Stimulated activated CD8-positive, alpha-beta memory T cell treated with anti-CD3 and anti-CD28 coated beads, Interleukin-7, amount 100 ng/mL, for 1 hour (primary cell): ENCODE results near the gene HNRNPK.

Experiments
- DNase-seq, 2 donors: peaks; one replicate each; pipeline ENCODE4 v3.0.0-alpha.2; 2020; ENCODE audit warnings: low read depth in 2 of 2

HNRNPK gene

DNA sequence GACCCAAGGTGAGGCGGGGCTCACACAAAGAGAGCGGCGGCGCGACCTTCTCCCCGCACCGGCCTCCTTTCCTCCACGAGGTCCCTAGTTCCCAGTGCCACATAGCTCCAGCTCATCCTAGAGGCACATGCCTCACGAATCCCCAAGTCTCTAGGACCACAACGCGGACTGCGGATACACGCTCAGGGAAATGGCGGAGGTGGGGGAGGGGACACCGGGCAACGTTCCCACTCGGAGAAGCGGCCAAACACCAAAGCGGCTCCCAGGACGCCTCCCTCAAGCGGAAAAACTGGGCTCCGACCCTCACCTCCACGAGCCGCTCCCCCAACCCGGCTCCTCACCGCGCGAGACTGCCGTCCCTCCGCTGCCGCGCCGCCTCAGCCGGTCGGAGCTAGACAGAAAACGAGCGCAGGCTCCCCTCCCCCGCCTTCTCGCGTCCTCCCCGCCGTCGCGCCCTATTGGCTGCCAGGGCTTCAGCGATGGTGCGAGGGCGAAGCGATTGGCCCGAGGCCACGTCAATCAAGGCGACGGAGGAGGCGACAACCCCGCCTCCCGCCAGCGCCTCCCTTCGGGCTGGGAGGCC lies at the start of gene HNRNPK:
Gene HNRNPK, minus strand, starts transcription at position 404 of the 583 bp plus-strand sequence. CDS start 1,963 bp downstream, outside the sequence.
- peak; percentile 98 to 99 for DNase-seq

DNA sequence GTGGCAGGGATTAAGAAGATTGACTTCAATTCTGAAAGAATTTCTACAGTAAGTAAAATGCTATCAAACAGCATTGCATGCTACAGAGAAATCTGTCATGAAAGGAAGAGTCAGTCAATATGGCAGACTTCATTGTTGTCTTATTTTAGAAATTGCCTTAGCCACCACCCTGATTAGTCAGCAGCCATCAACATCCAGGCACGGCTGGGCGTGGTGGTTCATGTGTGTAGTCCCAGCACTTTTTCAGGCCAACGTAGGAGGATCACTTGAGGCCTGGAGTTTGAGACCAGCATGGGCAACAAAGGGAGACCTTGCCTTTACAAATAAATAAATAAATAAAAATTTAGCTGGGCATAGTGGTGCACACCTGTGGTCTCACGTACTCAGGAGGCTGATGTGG lies 47.2 kb upstream of the HNRNPK start:
- DNase-seq, result no peak

DNA sequence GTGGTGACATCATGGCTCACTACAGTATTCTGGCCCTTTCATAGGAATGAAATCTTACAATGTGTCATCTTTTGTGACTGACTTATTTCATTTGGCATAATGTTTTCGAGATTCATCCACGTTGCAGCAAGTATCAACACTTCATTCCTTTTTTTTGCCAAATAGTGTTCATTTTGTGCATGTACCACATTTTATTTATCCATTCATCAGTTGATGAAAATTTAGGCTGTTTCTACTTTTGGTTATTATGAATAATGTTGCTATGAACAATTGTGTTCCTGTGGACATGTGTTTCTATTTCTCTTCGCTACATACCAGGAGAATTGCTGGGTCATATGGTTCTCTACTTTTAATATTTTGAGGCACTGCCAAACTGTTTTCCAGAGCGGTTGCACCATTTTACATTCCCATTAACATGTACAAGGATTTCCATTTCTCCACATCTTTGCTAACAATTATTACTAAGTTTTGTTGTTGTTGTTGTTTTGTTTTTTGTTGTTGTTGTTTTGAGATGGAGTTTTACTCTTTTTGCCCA lies 44.1 kb upstream of the HNRNPK start:
- no peak for DNase-seq

DNA sequence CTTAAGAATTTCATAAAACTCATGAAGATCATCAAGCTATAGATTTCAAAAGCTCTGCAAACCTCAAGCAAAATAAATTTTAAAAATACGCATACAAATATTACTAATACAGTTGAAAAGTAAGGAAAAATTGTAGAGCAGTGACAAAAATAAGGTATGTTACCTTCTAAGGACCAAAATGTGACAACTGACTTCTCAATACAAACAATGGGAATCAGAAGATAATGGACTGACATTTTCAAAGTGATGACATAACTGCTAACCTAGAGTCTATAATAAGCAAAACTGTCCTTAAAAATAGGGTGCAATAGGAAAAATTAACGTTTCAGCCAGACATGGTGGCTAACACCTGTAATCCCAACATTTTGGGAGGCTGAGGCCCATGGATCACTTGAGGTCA lies 27.6 kb upstream of the HNRNPK start:
- DNase-seq, result no peak

DNA sequence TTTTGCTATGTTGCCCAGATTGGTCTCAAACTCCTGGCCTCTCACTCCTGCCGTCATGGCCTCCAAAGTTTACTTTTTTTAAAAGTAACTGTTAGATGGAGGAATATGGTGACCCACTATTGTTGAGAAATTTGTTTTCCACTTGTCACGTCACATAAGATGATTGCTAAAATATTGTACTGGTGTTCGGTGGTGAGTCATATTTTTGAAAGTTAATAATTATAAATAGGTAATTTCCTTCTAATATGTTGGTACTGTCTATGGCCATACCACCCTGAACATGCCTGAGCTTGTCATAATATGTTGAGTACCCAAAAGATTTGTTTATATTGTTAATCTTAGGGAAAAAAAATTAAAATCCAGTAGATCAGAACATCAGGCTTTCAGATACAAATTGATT lies 23.2 kb upstream of the HNRNPK start:
- DNase-seq, result no peak

DNA sequence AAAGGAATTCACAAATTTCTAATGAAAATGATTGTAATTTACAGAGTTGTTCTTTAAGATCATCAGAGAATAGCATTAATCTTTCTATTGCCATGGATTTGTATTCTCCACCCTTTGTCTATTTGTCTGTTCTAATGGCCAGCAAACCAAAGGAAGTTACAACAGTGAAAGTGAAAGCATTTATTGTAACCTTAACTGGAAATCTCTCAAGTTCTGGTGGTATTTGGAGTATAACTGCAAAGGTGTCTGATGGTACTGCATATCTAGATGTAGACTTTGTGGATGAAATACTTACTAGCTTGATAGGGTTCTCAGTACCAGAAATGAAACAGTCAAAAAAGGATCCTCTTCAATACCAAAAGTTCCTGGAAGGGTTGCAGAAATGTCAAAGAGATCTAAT lies 22.3 kb upstream of the HNRNPK start:
- DNase-seq, result no peak

DNA sequence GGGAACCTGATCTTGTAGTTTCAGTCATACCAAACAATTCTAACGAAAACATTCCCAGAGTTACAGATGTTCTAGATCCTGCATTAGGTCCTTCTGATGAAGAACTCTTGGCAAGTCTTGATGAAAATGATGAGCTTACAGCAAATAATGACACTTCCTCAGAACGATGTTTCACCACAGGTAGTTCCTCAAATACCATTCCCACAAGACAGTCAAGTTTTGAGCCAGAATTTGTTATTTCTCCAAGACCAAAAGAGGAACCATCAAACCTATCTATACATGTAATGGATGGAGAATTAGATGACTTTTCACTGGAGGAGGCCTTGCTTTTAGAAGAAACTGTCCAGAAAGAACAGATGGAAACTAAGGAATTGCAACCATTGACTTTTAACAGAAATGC lies 21.6 kb upstream of the HNRNPK start:
- DNase-seq, result no peak

DNA sequence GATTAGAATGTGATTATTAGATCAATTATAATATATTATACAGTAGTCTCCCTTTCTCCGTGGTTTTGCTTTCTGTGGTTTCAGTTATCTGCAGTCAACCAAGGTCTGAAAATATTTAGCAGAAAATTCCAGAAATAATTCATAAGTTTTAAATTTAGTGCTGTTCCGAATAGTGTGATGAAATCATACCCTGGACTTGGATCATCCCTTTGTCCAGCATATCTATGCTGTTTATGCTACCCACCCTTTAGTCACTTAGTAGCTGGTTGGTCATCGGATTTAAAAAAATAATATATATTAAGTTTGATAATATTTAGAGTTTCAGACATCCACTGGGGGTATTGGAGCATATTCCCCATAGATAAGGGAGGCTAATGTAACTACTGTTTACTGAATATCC lies 20.2 kb upstream of the HNRNPK start:
- no peak for DNase-seq

DNA sequence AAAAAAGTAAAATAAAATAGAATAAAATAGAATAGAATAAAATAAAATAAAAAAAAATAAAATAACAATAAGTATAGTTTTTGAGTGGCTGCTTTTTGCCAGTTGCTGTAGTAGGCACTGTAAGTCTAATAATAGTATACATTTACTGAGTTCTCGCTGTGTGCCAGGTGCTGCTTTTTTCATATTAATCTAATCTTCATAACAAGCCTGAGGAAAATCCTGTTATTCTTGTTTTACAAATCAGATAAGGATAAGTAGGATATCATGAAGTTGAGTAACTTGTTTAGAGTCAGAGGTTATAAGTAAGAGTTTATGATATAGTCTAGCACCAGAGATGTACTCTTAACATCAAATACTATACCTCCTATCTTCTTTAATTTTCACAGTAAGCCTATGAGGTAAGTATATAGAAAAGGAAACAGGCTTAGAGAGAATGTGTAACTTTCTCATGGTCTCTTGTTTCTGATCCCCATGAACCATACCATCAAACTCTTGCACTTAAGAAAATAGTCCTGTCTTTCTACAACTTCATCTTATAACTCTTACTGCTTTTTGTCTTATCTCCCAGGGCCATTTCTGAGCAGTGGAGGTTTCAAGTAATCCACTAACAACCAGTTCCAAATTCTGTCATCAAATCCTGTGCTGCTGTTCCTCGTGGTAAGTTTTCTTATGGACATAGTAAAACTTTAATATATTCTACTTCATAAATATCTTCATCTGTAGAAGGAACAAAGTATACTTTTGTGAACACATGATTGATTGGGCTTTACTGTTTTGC lies 19.3 kb upstream of the HNRNPK start:
- DNase-seq, result no peak

DNA sequence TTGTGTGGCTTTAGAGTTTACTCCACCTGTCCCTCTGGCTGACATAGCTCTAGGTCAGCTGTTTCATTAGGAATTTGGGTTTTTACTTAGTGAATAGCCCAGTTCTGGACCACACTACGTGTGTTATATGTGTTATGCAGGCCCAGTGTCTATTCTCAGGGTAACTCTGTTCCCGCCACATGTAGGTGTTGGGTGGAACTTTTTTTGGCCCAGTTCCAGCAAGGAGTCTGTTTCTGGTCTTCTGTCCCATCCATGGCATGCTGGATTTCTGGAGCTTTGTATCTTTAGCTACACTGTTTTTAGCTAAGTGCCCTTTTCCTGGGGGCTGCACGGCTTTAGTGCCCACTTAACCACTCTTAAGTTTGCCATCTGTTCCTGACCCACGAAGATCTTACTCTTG lies 16.1 kb upstream of the HNRNPK start:
- DNase-seq, result no peak

DNA sequence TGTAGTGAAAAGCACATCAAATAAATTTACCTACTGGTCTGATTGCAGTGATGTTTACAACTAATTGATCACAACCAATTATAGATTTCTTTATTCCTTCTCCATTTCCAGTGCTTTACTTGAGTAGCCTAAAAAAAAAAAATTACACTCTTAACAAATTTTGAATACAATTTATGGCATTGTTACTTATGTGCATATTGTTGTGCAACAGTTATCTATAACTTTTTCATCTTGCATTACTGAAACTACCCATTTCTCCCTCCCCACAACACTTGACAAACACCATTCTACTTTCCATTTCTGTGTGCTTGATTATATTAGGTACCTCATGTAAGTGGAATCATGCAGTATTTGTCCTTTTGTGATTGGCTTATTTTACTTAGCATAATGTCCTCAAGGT lies 12.9 kb upstream of the HNRNPK start:
- no peak for DNase-seq

DNA sequence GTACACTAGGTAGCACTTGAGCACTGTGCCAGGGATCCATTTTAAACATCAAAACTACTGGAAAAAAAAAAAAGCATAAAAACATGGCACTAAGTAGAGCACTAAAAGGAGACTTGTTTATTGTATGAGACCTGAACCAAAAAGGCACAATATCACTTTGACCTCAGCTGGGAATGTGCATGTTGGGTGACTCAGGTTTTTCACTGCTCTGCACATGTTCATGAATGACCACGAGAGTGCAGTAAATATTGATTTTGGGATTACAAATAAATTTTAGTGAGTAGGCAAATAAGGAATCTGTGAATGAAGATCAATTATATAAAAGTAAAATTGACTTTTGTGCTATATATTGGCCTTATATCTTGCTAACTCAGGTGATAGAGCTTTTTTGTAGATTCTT lies 12.4 kb upstream of the HNRNPK start:
- DNase-seq, result no peak

DNA sequence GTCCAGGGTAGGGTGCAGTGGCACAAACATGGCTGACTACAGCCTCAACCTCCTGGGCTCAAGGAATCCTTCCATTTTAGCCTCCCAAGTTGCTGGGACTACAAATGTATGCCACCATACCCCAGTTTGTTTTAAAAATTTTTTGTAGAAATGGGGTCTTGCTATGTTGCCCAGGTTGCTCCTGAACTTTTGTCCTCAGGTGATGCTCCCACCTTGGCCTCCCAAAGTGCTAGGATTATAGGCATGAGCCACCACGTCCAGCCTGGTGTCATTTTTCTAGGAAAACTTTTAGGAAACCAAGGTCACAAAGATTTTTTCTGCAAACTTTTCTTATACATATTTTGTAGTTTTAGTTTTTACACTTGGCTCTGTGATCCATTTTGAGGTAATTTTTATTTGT lies 11.3 kb upstream of the HNRNPK start:
- no peak for DNase-seq

DNA sequence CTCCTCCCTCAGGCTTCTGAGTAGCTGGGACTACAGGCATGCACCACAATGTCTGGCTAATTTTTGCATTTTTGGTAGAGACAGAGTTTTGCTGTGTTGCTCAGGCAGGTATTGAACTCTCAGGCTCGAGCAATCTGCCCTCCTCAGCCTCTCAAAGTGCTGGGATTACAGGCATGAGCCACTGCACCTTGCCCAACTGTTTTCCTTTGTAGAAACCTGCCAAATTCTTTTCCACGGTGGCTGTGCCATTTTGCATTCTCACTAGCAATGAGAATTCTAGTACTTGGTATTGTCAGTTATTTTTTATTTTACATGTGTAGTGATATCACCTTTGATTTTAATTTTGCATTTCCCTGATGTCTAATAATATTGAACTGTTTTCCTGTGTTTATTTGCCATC lies 8.4 kb upstream of the HNRNPK start:
- DNase-seq, result no peak

DNA sequence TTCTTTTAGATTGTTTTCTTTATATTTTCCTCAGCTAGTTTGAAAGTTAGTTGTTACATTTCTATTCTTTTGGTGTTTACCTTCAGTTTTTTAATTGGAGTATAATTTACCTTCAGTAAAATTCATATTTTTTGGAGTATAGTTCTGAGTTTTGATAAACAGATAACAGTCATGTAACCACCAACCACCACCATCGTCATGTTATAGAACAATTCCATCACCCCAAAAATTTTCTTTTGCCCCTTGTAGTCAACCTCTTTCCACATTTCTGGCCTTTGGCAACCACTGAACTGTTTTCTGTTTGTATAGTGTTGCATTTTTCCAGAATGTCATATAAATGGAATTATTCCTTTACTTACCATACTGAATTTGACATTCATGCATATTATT lies 7.4 kb upstream of the HNRNPK start:
- DNase-seq, result no peak

DNA sequence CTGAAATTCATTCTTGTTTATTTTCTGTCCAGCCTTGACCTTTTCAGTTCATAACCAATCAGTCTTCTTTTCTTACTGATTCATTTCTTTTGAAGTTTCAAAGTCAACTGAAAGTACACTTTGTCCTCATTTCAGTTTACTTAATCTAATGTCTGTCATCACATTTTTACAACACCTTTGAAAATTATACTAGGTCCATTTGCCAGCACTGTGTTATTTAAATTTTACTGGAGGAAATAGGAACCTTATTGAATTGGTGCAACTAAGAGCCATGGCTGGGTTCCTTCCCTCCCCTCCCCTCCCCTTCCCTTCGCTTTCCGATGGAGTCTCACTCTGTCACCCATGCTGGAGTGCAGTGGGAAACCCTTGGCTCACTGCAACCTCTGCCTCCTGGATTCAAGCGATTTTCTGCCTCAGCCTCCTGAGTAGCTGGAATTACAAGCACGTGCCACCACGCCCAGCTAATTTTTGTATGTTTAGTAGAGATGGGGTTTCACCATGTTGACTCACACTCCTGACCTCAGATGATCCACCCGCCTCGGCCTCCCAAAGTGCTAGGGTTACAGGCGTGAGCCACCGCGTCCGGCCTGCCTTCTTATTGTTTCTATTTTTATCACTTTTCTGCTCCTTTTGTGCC lies 6.9 kb upstream of the HNRNPK start:
- no peak for DNase-seq

DNA sequence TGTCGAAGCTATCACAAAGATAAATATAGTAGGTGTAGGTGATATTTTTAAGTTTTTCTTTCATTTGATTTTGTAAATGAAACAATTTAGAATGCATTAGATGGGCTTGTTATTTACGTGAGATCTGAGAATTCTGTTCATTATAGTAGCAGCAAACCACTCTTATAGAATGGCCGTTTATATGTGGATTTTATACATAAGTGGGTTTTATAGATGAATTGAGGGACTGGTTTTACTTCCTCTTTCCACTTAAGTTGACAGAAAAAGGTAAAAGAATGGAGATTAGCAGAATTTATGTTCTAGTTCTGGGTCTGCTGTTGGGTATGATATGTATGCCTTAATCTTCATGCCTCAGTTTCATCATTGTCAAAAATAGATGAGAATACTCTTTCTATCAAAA lies 6.2 kb upstream of the HNRNPK start:
- no peak for DNase-seq

DNA sequence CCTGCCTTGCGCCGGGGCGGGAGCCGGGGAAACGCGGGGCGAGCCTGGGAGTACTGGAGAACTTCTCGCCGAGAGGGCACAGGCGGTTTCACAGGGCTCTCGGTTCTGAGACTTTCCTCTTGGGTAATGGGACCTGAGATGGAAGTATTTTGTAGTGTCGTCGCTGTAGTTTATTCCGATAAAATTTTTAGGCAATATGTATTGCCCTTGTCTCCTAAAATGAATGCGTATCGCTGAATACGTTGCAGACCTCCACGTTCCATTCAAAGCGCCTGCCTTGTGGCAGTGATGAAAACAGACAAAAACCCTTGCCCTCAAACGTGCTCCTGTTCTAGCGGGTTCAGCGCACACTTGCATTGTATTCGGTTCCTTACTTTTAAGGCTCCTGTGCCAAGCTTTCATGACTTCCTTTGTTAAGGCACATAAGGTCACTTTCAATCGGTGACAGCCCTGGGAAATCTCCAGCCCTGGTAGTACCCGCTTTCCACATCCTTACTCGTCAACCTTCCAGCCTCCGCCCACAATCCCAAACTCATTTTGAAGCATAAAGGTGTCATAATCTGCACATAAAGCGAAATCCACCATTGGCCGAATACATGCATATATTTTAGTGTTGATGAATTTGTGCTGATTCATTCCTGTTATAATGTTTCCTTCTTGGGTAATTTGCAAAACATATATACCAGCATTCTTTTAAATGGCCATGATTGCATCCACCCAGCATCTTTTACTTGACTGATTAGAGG lies 1.3 kb upstream of the HNRNPK start:
- no peak for DNase-seq

DNA sequence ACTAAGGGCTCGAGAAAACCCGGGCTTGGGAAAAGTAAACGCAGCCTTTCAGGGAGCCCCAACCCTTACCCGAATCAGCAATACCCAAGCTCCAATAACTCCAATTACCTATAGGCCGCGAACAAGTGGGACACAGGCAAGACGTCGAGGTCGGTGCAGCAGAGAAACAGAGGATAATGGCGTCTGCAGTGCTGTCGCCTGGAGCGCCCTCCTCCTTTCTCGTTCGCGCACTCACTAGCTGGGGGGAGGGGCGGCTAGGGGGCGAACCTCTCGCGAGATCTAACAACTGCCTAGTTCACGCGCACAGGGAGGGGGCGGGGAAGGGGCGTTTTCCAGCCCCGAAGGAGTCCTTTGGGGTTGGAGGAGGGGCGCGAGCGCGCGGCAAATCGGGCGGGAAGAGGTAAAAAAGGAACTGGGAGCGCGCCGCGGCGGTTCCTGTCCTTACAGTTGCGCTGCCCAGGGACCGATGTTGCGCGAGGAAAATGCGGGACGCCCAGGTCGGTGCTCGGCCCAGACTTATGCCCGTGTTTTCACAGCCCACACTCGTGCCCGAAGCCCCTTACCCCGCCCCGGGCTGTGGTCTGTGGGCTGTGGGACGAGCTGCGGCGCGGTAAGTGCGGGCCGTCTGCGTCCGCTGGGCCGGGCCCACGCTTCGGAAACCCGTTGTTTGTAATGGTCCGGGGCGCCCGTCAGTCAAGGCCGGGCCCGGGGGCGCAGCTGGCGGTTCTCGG lies 545 bp upstream of the HNRNPK start, which contains the start of gene RMI1:
Gene RMI1, plus strand, starts transcription at position 411 of the 731 bp plus-strand sequence. CDS start 20,182 bp downstream, outside the sequence.
- DNase-seq, result peak; percentile 98 to 99

DNA sequence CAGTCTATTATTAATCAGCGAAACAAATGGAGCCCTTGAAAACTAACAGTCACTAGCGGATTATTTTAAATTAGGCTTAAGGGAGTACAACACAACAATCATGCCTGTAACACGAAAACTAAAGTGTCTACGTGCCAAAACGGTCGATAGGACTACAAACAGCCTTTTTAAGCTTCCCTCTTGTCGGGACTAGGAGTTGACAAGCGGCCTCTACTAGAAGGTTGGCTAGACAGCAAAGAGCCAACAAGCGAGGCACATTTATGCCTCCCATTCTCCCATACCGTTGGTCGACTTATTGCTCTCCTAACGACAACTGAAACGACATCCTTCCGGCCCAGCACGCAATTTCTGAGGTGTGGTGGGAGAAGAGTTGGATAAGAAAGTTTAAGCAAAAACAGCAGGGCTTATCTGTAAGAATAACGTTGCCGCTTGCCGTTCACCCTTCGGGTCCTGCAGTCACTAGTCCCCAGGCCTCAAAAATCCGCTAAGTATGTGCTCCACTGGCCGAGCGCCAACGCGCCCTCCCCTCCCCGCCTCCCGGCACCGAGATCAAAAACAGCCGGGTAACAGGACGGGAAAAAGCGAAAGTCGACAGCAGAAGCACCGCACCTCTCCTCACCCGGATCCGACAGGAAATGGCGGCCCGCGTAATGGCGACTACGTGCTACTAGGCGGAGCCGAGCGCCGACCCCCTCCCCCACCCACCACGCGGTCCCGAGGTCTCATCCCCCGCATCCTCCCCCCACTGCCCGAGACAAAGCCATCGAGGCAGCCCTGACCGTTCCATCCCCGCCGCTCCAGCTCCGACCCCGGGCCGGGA lies 813 bp downstream of the HNRNPK start:
- peak; percentile 64 to 70 for DNase-seq

DNA sequence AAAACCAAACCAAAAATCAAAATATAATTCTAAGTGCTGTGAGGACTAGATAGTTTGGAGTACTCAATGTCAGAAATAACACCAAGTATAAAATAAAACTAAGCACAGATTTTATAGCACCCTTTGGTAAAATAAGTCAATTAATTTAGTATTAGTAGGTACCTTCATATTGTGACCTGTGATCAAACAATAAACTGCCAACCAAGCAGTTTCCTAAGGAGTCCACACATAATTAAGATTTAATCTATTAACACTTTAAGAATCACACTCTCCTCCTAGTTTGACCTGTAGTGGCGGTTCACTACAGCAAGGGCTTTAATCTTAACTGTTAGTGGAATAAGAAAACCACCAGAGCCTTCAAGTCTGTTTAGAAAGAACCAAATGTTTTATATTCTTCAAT lies 2.8 kb downstream of the HNRNPK start:
- DNase-seq, result no peak
